Esophagus squamous epithelium (tissue), 4 donors: ENCODE results near the gene IFT122.

ENCODE experiments used
- POLR2A ChIP-seq, 4 donors: fragments of 450-650 bp; IDR thresholded peaks; one replicate each; pipeline ENCODE4 v1.6.1; 2017; ENCODE audit warnings: antibody characterized with exemption in 4 of 4, mild to moderate bottlenecking in 4 of 4, moderate library complexity in 3 of 4
- TF ChIP-seq, protein P1 (sequence below), 6 experiments: fragments of 450-650 bp in 4 of 6; fragments of 200-600 bp in 2 of 6; sonication (generic) in 2 of 6; IDR thresholded peaks; one replicate each; pipeline ENCODE4 v1.5.1; 2016 to 2019; ENCODE audit warnings: antibody characterized with exemption in 6 of 6, mild to moderate bottlenecking in 4 of 6, moderate library complexity in 4 of 6

DNA sequence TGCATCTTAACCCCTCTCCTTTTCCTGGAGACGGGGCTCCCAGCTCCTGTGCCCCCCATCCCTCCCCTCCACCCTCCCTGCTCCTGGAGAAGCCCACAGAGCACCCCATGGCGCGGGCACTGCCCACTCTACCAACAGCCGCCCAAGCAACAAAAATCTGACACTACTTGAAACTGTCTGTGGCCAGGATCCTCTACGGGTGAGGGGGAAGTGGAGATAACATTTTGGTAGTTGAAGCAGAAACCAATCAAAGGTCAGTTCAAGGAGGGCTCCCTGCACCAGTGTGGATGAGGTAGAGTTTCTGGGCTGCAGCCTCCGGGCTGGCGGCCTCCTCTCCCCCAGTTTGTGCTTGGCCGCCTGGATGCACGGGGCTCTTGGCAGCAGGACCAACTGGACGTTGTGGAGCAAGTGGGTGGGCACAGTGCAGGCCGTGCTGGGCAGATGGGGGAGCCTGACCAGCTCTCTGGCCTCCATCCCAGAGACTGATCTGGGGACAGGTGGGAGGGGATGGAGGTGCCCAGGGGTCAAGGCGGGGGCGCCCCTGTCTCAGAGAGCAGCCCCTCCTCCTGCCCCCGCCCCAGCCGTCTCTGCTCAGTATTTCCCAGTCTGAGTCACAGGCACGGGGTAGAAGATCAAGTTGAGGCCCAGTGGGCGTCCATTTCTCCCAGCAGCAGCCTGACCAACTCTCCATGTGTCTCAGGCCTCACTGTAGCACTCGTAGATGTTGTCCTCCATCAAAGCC is 115.8 kb downstream of the IFT122 start:
- TF ChIP-seq POLR2A (IDR thresholded peaks at IDR 0.05): no peak
- TF ChIP-seq, protein P1, sequence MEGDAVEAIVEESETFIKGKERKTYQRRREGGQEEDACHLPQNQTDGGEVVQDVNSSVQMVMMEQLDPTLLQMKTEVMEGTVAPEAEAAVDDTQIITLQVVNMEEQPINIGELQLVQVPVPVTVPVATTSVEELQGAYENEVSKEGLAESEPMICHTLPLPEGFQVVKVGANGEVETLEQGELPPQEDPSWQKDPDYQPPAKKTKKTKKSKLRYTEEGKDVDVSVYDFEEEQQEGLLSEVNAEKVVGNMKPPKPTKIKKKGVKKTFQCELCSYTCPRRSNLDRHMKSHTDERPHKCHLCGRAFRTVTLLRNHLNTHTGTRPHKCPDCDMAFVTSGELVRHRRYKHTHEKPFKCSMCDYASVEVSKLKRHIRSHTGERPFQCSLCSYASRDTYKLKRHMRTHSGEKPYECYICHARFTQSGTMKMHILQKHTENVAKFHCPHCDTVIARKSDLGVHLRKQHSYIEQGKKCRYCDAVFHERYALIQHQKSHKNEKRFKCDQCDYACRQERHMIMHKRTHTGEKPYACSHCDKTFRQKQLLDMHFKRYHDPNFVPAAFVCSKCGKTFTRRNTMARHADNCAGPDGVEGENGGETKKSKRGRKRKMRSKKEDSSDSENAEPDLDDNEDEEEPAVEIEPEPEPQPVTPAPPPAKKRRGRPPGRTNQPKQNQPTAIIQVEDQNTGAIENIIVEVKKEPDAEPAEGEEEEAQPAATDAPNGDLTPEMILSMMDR (IDR thresholded peaks at IDR 0.05): no peak
